C1 segment of cervical spinal cord (tissue), 14 donors: Measurements from ENCODE around the gene AVEN.
"Not testable (repeated sequence)": the region's sequence is repeated elsewhere in the genome, so short reads cannot be mapped to it uniquely, and the experiment has no call there.

ENCODE experiments used
- DNase-seq, 14 donors: peaks; one replicate each; lab custom pipeline; 2025; lab: John Stamatoyannopoulos, UW

Gene AVEN

DNA sequence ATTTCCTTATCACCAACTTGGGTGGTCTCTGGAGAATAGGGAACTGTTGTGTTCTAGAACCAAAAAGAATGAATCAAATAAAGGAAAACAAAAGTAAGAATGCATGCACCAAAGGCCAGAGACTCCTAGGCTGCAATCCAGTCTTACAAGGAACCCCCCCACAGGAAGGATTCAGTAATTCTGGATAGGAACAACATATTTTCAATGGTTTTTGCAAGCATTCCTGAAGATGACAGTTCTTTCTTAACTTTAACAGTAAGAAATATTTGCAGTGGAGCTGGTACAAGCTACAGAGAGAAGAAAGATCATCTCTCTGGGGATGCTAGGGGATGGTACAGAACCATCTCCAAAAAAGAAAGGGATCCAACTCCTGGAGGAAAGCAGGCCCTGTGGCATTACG is 186.9 kb downstream of the AVEN start:
- DNase-seq = no peak

DNA sequence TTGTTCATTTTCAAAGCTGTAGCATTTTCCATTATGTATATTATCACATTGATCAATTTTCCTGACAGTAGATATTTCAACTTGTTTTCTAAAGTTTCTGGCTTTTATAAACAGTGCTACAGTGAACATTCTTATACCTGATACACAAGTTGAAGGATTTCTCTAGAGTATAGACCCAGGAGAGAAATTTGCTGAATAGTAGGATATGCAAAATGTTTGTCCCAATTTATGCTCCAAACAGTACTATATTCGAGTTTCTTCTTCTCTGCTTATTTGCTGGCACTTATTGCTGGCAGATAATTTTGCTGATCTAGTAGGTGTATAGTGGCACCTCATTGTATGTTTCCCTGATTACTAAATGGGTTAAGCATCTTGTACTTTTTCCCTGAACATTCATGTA is 187.9 kb downstream of the AVEN start:
- DNase-seq = no peak

DNA sequence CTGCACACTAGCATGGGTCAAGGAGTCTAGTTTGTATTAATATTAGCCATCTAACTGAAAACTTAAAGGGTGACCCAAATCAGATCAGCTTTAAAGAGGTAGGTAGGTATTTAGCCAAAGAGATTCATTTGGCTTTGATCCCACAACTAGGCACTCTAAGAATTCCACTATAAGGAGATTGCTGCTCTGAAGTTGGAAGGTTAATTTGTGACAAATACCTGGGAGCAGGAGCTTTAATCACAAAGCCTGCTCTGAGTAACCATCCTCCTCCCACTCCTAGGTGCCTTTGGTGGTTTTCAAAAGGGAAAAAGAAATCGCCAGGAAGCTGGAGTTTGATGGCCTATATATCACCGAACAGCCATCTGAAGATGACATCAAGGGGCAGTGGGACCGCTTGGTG is 191.0 kb downstream of the AVEN start:
- no peak for DNase-seq

DNA sequence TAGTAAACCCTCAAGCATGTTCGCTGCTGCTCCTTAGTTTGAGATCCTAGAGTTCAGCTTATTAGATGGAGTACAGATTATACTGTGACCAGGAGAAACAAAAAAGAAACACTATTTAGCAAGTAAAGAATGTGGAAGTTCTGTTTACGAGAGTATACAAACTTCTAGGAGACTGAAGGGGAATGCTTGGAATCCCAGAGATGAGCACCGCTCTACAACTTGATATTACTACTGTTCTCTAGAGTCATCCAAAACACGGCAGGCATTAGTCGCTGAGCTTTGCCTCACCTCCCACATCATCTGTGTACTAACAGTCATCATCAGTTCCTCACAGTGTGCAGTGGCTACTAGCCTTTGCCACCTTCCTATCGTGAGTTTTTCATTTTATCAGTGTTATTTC is 192.1 kb downstream of the AVEN start:
- no peak for DNase-seq

DNA sequence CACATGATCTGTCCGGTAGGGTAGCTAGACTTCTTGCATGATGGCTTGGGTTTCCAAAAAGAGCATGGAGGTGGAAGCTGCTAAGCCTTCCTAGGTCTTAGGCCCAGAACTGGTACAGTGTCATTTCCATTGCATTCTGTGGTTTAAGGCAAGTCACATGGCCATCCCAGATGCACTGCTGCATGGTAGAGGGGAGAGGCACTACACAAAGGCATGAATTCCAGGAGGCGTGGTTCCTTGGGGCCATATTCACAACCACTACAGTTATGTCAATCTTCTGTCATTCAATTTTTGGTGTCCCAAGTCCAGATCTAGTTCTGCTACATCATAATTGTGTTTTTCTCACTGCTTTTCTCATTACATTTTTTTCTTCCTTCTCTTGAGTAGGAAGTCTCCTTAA is 192.9 kb downstream of the AVEN start:
- DNase-seq = no peak

DNA sequence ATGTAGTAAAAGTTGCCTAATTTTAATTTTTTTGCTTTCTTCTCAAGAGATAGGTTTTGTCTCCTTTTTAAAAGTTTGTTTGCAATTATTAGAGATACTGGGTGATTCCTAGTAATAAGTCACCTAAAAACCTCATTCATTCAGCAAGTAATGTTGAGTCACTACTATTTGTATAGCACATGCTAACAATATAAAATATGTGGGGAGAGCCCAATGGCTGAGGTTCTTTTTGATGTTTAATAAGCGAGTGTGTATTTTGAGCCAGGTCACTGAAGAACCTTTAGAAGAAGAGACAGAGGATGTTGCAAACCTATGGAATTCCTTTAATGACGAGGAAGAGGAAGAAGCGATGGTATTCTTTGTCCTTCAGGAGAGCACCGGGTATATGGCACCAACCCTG is 194.4 kb downstream of the AVEN start:
- DNase-seq = no peak

DNA sequence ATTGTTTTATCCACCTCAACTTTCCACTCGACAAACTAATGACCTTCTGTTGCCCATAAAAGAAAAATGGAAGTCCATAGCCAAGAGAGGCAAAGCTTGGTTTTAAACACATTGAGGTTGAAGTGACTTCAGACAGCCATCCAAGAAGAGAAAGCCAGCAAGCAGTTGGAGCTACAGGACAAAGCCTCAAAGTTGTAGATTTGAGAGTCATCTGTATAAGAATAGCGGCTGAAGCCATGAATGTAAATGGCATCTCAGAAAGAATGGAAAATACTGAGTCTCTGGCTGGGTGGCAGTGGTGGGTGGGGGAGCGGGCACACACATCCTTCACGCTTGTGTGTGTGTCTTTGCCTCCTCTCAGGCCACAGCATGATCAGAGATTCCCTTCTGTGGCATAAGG is 194.8 kb downstream of the AVEN start:
- DNase-seq = no peak

DNA sequence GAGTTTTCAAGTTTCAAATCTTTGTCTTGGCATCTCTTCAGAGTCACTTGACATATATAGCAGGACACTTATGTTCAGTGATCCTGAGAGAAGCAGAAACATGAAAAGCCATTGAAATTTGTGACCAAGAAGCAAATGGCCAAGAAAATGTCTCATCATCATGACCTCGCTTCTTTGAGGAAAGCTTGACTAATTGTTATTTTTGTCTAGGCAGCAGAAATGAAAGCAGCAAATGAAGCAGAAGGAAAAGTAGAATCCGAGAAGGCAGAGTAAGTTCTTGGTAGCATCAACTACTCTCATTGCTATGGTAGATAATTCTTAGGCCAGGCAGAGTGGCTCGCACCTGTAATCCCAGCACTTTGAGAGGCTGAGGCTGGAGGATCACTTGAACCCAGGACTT is 198.4 kb downstream of the AVEN start:
- no peak for DNase-seq

DNA sequence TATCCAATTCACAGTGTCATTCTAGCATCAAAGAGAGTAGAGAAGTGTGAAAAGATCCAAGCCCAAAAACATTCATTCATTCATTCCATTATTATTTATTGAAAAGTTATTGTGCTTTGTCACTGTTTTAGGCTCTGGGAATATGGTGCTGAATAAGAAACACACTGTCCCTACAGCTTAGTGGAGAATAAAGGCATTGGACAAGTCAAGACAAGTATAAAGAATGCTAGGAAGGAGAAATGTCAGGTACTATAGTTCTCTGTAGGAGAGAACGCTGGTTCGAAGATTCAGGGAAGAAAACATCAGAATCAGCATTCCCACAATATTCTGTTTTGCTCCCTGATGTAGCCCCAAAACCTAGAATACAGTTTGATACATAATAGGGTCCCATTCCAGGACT is 199.5 kb downstream of the AVEN start:
- DNase-seq = no peak

DNA sequence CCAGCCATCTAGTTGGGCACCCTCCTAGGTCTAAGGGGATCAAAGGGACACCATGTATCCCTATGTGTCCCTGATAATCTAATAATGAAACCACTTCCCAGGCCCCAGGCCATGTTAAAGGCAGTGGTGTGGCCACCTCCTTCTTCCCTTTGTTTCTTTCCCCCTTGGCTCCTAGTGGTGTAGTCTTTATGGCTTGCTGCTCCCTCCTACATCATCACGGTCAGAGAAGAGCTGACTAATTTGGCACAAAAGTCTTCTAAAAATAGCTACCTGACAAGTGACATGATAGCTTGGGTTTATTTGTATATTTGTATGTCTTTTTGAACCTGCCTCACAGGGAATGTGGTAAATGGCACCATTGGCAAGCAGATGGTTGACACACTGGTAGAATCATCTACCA is 201.7 kb downstream of the AVEN start:
- no peak for DNase-seq

DNA sequence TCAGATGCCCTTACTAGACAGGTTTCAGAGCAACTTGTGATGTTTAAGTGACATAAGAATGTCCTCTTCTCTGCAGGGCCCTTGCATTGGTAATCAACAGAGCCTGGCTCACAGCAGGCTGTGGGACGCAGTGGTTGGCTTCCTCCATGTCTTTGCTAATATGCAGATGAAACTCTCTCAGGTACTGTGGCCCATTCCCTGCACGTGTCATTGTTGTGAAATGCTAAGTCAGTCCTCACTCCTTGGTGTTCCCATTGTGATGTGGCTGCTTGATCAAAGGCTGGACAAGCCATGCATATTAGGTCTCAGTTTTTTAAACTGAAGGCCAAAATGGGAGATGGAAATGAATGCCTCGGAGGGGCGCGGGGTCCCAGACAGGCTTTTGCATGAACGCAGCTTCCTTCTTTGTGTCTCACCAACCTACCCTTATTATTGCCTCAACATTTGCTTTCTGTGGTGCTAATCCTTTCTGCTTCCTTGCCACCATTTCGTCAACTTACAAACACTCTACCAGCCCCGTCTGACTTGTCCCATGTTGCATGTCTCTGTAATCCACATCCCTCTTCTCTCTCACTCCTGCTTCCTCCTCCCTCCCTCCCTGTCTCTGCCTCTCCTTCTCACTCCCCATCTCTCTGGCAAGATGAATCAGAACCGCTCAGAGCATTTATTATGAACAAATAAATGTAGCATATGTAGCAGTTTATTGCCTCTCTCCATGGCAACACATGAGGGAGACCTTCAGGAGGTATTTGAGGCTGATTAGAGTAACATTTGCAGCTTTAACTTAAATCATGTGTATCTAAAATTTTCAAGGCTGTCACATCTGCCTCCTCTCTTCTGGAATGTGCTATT is 203.9 kb downstream of the AVEN start:
- DNase-seq = no peak

DNA sequence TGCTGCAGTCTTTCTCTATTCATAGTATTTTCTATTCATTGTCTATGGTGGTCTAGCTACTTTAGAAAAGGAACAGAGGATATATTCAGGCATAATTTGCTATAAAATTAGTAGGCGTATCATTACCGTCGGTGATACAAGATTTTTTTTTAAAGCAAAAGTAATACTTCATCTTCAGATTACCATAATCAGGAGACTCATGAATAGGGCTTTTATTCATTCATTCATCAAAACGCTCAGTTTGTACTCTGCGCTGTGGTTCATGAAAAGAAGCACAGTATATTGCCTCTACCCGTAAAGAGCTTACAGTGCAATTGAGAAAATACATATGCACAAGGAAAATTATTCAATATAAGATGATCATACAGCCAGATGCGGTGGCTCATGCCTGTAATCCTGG is 207.4 kb downstream of the AVEN start:
- DNase-seq = no peak

DNA sequence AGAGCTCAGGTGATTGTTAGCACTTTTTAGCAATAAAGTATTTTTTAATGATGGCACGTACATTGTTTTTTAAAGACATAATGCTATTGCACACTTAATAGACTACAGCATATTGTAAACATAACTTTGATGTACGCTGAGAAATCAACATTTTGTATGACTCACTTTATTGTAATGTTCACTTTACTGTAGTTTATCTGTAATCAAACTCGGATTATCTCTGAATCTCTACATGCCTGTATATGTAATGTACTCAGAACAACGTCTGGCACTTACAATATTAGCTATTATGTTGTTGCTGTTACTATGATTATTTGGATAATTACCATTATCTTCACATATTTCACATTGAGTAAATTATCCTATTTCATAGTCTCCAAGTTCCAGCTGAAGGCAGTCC is 208.7 kb downstream of the AVEN start:
- no peak for DNase-seq

DNA sequence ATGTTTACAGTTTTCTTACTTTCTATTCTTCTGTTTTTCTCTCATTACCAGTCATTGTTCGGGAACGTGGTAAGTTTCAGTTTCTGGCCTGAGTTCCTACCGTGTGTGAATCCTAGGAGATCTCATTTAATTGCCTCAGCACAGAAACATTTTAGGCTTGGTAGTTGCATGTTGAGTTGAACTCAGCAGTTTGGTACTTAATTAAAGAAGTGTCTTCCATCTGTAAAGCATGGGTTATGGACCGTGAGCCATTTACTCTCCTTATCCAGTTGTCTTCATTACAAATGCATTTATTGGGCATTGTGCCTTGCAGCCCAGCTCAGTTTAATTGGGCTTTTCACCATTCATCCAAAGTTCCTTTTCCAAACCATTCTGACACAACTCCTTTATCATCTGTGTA is 212.8 kb downstream of the AVEN start:
- DNase-seq = no peak

DNA sequence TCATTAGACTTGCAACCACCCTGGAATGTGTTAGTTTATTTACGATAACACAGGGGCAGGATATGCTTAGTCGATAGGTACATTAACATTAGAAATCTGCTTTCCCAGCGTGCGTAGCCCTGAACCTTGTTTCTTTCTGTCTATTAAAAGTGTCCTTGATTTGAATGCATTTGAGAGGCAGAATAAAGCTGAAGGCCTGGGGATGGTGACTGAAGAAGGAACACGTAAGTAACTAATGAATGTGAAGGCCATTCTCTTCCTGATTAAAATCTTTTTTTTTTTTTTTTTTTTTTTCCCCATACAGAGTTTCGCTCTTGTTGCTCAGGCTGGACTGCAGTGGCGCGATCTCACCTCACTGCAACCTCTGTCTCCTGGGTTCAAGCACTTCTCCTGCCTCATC is 213.6 kb downstream of the AVEN start:
- DNase-seq = no peak

DNA sequence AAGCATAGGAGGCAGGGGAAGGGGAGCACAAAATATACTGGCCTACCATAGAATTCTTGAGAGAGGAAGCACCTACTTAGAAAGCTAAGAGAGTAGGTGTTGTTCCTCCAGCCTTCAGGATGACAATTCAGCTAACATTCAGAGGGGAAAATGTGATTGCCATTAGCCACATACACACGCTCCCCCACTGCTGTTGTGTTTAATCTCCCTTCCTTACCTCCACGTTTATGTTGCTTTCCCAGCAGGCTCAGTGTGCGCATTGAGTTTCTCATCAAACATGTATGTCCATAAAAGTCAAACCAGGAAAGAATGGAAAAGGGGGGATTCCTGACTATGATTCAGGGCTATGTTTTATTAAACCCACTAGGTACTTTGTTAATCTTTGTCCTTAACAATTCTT is 215.9 kb downstream of the AVEN start:
- DNase-seq = no peak

DNA sequence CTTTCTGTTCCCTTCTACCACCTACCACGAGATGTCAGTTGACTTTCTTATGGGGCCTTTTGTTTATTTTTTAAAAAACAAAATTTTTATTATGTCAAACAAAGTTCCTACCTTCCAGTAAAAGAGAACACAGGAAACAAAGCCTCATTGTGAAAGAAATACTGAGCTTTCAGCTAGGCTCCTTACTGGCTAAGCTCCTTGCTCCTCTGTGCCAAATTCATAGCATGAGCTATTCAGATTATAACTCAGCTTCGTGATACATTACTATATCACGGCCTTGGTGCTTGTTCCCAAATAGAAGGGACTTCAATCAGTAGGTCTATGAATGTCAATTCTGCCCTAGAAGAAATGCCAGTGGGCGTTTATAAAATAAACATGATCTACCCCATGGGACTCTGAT is 216.5 kb downstream of the AVEN start:
- no peak for DNase-seq

DNA sequence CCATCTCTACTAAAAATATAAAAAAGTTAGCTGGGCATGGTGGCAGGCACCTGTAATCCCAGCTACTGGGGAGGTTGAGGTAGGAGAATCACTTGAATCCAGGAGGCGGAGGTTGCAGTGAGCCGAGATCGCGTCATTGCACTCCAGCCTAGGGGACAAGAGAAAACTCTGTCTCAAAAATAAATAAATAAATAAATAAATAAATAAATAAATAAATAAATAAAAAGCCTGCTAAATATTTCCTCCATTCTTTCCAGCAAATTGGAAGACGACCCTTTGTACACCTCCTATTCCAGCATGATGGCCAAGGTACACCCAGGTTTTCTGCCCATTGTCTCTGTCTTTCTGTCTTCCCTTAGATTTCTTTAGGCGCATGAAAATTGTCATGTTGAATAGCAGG is 219.5 kb downstream of the AVEN start:
- not testable (repeated sequence) for DNase-seq
